ENCODE data around the gene FOXC1. TPM values are rescaled to one million over a fixed set of nuclear protein-coding genes. Genes with fewer than 3 reads are reported as not detected.
A peak's percentile ranks its signal among the peaks of the same experiment; 100 is the strongest.

The FOXC1 gene
- total and polyA plus RNA-seq, 2 donors (not counting 1 experiment from before 2014, with no cell fraction given), result 0.04 to 0.52 TPM

DNA sequence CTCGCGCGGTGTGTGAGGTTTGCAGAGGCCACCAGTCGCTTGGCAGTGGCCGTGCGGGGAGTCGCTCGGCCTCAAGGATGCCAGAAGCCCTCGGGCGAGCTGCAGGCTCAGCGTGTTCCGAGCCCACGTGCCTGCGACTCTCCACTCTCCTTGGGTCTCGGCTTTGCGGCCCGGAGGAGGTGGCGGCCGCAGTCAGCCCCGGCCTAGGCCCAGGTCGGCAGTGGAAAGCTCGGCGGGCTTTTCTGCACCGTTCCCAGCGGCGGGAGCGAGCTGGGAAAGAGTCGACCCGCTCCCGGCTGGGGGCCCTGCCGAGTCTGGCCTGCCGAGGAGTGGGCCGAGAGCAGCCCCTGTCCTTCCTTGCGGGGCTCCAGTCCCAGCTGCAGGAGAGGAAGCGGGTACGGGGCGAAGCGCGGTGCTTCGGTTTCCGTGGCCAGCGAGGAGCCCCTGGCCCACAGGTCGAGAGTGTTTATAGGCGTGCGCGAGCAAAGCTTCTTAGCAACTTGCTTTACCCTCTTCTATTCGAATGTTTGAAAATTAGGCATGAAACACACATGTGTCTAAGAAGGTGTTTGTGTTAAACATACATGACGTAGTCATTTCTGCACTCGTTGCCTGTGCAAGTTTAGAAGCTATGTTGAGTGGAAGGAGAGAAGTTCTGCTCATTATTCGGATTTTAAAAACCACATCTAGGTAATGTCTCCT is 5.6 kb downstream of the FOXC1 start:
- no peak overlapping the region for H3K27ac ChIP-seq (ENCODE audit: low read length in 2 of 2)
- Mint-ChIP-seq H3K27ac (no peak overlapping the region), H3K27me3 (peaks cover 55% of the 10 kb centered on the region), H3K9me3 (ENCODE audit: insufficient read depth) (no peaks in the 10 kb centered on the region), H3K4me3 (peak overlapping the region; percentile 19), H3K4me1 (peaks cover 19% of the 10 kb centered on the region)
- H3K4me3 ChIP-seq (ENCODE audit: control extremely low read depth in 1 of 5, extremely low read depth in 1 of 5, insufficient read depth in 1 of 5, low read depth in 2 of 5, low read length in 4 of 5), result peak overlapping the region in 1 of 5 experiments; percentile 26
- H3K79me2 ChIP-seq (ENCODE audit: control insufficient read depth, insufficient read depth, low read length), result no peaks in the 10 kb centered on the region
- H3K9ac ChIP-seq (ENCODE audit: low read length), result no peak overlapping the region
- ChIA-PET CTCF (interaction anchor here (1.5 to 1.7 kb wide), 2 partner anchors 489 to 738 kb away, joined by 7 to 9 read pairs; no protein-coding TSS in a partner anchor), POLR2A (no interaction called here)
- peaks cover 7% of the 10 kb centered on the region for H4K20me1 ChIP-seq (ENCODE audit: control insufficient read depth, insufficient read depth, low read length, poor library complexity, severe bottlenecking)
- TF ChIP-seq EZH2 (IDR thresholded peaks at IDR 0.05; ENCODE audit: borderline replicate concordance, insufficient read depth, low read depth, low read length, poor library complexity, severe bottlenecking), result no peak
- TF ChIP-seq, protein P1, sequence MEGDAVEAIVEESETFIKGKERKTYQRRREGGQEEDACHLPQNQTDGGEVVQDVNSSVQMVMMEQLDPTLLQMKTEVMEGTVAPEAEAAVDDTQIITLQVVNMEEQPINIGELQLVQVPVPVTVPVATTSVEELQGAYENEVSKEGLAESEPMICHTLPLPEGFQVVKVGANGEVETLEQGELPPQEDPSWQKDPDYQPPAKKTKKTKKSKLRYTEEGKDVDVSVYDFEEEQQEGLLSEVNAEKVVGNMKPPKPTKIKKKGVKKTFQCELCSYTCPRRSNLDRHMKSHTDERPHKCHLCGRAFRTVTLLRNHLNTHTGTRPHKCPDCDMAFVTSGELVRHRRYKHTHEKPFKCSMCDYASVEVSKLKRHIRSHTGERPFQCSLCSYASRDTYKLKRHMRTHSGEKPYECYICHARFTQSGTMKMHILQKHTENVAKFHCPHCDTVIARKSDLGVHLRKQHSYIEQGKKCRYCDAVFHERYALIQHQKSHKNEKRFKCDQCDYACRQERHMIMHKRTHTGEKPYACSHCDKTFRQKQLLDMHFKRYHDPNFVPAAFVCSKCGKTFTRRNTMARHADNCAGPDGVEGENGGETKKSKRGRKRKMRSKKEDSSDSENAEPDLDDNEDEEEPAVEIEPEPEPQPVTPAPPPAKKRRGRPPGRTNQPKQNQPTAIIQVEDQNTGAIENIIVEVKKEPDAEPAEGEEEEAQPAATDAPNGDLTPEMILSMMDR (IDR thresholded peaks at IDR 0.05), result no peak
- H3K27me3 ChIP-seq (replicated peaks in 1 of 4; ENCODE audit: control extremely low read depth in 1 of 4, control insufficient read depth in 3 of 4, insufficient read depth in 4 of 4, low read length in 3 of 4), result peaks cover 0 to 79% (median 57%) of the 10 kb centered on the region in 4 experiments
- WGBS (ENCODE audit: insufficient coverage), result 49% methylated on average over 43 of the region's 50 CpGs
- peaks cover 0 to 42% (median 7%) of the 10 kb centered on the region in 3 donors for H3K9me3 ChIP-seq (ENCODE audit: control extremely low read depth in 1 of 3, control insufficient read depth in 2 of 3, insufficient read depth in 1 of 3, low read length in 2 of 3)
- intact Hi-C loops (cut with micrococcal nuclease), result no loop called here
- peaks cover 39 to 46% of the 10 kb centered on the region in 2 donors for H3K4me1 ChIP-seq (ENCODE audit: control insufficient read depth in 2 of 2, insufficient read depth in 2 of 2, low read length in 2 of 2)
- no peaks in the 10 kb centered on the region for H3K36me3 ChIP-seq (replicated peaks in 1 of 2; ENCODE audit: control extremely low read depth in 1 of 2, control insufficient read depth in 1 of 2, extremely low read depth in 1 of 2, insufficient read depth in 2 of 2, low read length in 1 of 2)
- no peak for DNase-seq
- H3K4me2 ChIP-seq (replicated peaks; ENCODE audit: low read depth, low read length, poor library complexity, severe bottlenecking), result peak overlapping the region; percentile 74
- H2AFZ ChIP-seq (ENCODE audit: insufficient read depth, low read depth, low read length, poor library complexity, severe bottlenecking), result no peak overlapping the region
- ATAC-seq (ENCODE audit: low read depth), result no peak

DNA sequence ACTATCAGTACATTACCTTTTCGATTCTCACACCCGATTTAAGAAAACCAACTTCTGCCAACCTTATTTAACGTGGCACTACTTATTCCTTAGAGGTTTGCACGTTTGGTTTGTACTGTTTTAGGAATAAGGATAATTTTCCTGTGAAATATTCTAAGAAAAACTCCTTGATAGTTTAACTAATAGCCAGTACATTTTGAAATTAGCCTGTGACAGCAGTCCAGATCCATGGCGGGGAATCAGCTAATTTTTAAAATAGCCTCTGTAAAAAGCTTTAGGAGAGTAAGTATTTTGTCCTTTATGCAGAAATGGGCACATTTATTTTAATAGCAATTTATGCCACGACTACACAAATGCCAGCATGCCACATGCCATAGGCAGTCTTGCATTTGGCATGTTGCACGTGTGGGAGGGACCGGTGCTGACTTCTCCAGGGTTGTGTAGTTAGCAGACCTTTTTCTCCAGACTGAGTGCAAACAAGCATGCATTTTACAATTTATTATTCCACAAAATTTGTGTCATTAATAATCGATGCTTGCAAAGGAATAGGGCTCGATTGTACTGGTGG is 6.2 kb downstream of the FOXC1 start:
- Histone ChIP-seq H4K20me1 (ENCODE audit: control insufficient read depth, insufficient read depth, low read length, poor library complexity, severe bottlenecking) (peaks cover 7% of the 10 kb centered on the region), H3K4me2 (replicated peaks; ENCODE audit: low read depth, low read length, poor library complexity, severe bottlenecking) (no peak overlapping the region), H3K27ac (ENCODE audit: low read length in 2 of 2) (no peak overlapping the region), H3K27me3 (replicated peaks in 1 of 4; ENCODE audit: control extremely low read depth in 1 of 4, control insufficient read depth in 3 of 4, insufficient read depth in 4 of 4, low read length in 3 of 4) (peaks cover 0 to 80% (median 62%) of the 10 kb centered on the region in 4 experiments), H3K36me3 (replicated peaks in 1 of 2; ENCODE audit: control extremely low read depth in 1 of 2, control insufficient read depth in 1 of 2, extremely low read depth in 1 of 2, insufficient read depth in 2 of 2, low read length in 1 of 2) (no peaks in the 10 kb centered on the region), H3K4me1 (ENCODE audit: control insufficient read depth in 2 of 2, insufficient read depth in 2 of 2, low read length in 2 of 2) (peaks cover 38 to 49% of the 10 kb centered on the region in 2 donors), H3K9ac (ENCODE audit: low read length) (no peak overlapping the region), H3K4me3 (ENCODE audit: control extremely low read depth in 1 of 5, extremely low read depth in 1 of 5, insufficient read depth in 1 of 5, low read depth in 2 of 5, low read length in 4 of 5) (no peak overlapping the region), H3K79me2 (ENCODE audit: control insufficient read depth, insufficient read depth, low read length) (no peaks in the 10 kb centered on the region), H2AFZ (ENCODE audit: insufficient read depth, low read depth, low read length, poor library complexity, severe bottlenecking) (no peak overlapping the region), H3K9me3 (ENCODE audit: control extremely low read depth in 1 of 3, control insufficient read depth in 2 of 3, insufficient read depth in 1 of 3, low read length in 2 of 3) (peaks cover 0 to 44% (median 7%) of the 10 kb centered on the region in 3 donors)
- no peak overlapping the region for H3K27ac Mint-ChIP-seq
- POLR2A ChIA-PET, result no interaction called here
- DNase-seq (no peak), ATAC-seq (ENCODE audit: low read depth) (no peak)
- H3K4me1 Mint-ChIP-seq, result peaks cover 17% of the 10 kb centered on the region
- CTCF ChIA-PET, result interaction anchor here (1.4 to 1.5 kb wide), 2 partner anchors 737 to 738 kb away, joined by 5 to 7 read pairs; no protein-coding TSS in a partner anchor
- intact Hi-C loops (cut with micrococcal nuclease), result no loop called here
- H3K4me3 Mint-ChIP-seq, result peak overlapping the region; percentile 19
- no peaks in the 10 kb centered on the region for H3K9me3 Mint-ChIP-seq (ENCODE audit: insufficient read depth)
- WGBS (ENCODE audit: insufficient coverage), result 94% methylated on average over 2 of the region's 10 CpGs
- no peak for TF ChIP-seq EZH2 (IDR thresholded peaks at IDR 0.05; ENCODE audit: borderline replicate concordance, insufficient read depth, low read depth, low read length, poor library complexity, severe bottlenecking)
- TF ChIP-seq, protein P1 (IDR thresholded peaks at IDR 0.05), result no peak
- peaks cover 51% of the 10 kb centered on the region for H3K27me3 Mint-ChIP-seq

All from B cell (primary cell).